ENCODE measurements around the gene MYLK. TPM values are rescaled to one million over a fixed set of nuclear protein-coding genes. Genes with fewer than 3 reads are reported as not detected.

The MYLK gene
- total and polyA plus RNA-seq, 9 of the 15 experiments (the other 6 are each of a cell fraction or from before 2014, with no cell fraction given), result 0.11 to 0.53 (median 0.18) TPM; not detected in 2

DNA sequence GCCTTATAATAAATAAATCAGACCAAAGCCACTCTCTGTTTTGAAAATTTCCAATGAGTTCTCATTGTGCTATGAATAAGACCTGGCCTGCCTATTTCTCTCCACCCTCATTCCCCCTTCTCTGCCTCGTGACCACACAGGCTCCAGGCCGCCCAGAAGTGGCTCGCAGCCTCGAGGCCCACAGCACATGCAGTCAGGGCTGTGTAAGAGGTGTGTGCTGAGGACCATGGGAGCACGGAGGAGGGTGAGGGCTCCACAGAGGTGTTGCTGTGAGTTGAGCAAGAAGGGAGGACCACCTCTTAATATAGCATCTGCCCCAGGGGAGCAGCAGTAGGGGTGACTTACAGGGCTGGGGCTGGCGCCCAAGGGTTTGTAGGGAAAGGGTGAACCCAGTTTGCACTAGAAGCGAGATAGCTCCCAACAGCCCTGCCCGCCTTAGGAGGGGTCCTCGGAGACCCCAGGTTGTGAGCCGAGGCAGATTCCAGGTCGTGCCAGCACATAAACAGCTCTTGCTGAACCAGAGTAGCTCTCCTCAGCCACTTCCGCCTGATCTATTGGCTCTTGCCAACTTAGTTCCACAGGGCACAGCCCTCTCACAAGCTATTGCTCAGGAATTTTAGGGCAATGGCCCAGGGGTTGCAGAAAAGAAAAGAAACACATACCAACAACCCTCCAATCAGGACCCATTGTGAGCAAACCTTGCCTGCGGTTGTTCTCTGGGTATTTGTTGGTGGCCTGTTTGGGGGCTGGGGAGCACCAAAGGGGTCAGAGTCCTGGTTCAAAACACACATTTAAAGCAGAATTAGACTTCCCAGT lies 117.7 kb downstream of the MYLK start:
- H3K9me3 ChIP-seq (replicated peaks; ENCODE audit: control insufficient read depth, insufficient read depth, low read depth, low read length), result no peaks in the 10 kb centered on the region
- ATAC-seq (no peak), FAIRE-seq (no peak)

More for the DNA sequence above, 117.7 kb downstream of the MYLK start:
- Histone ChIP-seq H3K27me3 (ENCODE audit: control insufficient read depth in 2 of 2, insufficient read depth in 2 of 2, low read length in 2 of 2) (peaks cover 0 to 16% of the 10 kb centered on the region in 2 experiments; a peak in 3 of 5 replicates), H3K4me1 (replicated peaks in 1 of 2; ENCODE audit: control insufficient read depth in 2 of 2, insufficient read depth in 2 of 2, low read length in 2 of 2) (no peaks in the 10 kb centered on the region), H3K9me1 (ENCODE audit: control insufficient read depth, insufficient read depth, low read length) (no peaks in the 10 kb centered on the region), H3K4me3 (no peak overlapping the region), H3K79me2 (ENCODE audit: control insufficient read depth, insufficient read depth, low read length) (no peaks in the 10 kb centered on the region), H4K20me1 (replicated peaks; ENCODE audit: control insufficient read depth, insufficient read depth, low read length) (no peaks in the 10 kb centered on the region), H3K4me2 (ENCODE audit: insufficient read depth, low read length) (no peak overlapping the region), H3K9ac (ENCODE audit: insufficient read depth in 1 of 2, low read depth in 2 of 2, low read length in 2 of 2) (no peak overlapping the region), H3K36me3 (ENCODE audit: control insufficient read depth, insufficient read depth, low read length) (no peaks in the 10 kb centered on the region), H2AFZ (ENCODE audit: low read depth, low read length) (no peak overlapping the region), H3K27ac (ENCODE audit: extremely low read depth, low read depth, low read length) (no peak overlapping the region)
- no peak for DNase-seq (ENCODE audit: extremely low read depth in 1 of 4, low spot score in 3 of 4)
- ChIA-PET CTCF (ENCODE audit: low intra/inter-chr PET ratio) (no interaction called here), POLR2A (no interaction called here)
- in situ Hi-C loops (cut with MboI), result no loop called here
- no TSS peak for BruUV-seq (replicated peaks)
- intact Hi-C loops (cut with micrococcal nuclease), result no loop called here
- TF ChIP-seq OTX1 (CRISPR knock-in tag; IDR thresholded peaks at IDR 0.05) (no peak), ZC3H4 (CRISPR knock-in tag; IDR thresholded peaks at IDR 0.05; ENCODE audit: borderline replicate concordance) (no peak), RNF2 (IDR thresholded peaks at IDR 0.05) (no peak), HMG20A (CRISPR knock-in tag; conservative IDR thresholded peaks at IDR 0.05) (no peak), GATA2 (CRISPR knock-in tag; IDR thresholded peaks at IDR 0.05) (no peak), SRSF9 (IDR thresholded peaks at IDR 0.05; ENCODE audit: borderline replicate concordance, low read depth, low read length) (no peak), TRIM25 (IDR thresholded peaks at IDR 0.05; ENCODE audit: borderline replicate concordance) (no peak)
- TF ChIP-seq, protein P1, sequence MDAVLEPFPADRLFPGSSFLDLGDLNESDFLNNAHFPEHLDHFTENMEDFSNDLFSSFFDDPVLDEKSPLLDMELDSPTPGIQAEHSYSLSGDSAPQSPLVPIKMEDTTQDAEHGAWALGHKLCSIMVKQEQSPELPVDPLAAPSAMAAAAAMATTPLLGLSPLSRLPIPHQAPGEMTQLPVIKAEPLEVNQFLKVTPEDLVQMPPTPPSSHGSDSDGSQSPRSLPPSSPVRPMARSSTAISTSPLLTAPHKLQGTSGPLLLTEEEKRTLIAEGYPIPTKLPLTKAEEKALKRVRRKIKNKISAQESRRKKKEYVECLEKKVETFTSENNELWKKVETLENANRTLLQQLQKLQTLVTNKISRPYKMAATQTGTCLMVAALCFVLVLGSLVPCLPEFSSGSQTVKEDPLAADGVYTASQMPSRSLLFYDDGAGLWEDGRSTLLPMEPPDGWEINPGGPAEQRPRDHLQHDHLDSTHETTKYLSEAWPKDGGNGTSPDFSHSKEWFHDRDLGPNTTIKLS (IDR thresholded peaks at IDR 0.05; ENCODE audit: borderline replicate concordance, low read depth), result no peak
- 1% methylated on average over 10 of the region's 13 CpGs for WGBS (ENCODE audit: insufficient coverage, low coverage, missing lambda C conversion rate)

Measured in K562 (cell line).